Dermis lymphatic vessel endothelial cell (primary cell): ENCODE measurements around the gene EIF2B2. TPM values are rescaled to one million over a fixed set of nuclear protein-coding genes. Genes with fewer than 3 reads are reported as not detected.

ENCODE experiments used
- total RNA-seq: library from RNA; depleted of rRNA; stranded (reverse); fragments of >200 nt; gene quantifications from 2 replicates; pipeline ENCODE4 v1.2.1, GENCODE V29; 2014

Gene EIF2B2
- 32.8 and 65.1 TPM in 2 replicates for total RNA-seq

DNA sequence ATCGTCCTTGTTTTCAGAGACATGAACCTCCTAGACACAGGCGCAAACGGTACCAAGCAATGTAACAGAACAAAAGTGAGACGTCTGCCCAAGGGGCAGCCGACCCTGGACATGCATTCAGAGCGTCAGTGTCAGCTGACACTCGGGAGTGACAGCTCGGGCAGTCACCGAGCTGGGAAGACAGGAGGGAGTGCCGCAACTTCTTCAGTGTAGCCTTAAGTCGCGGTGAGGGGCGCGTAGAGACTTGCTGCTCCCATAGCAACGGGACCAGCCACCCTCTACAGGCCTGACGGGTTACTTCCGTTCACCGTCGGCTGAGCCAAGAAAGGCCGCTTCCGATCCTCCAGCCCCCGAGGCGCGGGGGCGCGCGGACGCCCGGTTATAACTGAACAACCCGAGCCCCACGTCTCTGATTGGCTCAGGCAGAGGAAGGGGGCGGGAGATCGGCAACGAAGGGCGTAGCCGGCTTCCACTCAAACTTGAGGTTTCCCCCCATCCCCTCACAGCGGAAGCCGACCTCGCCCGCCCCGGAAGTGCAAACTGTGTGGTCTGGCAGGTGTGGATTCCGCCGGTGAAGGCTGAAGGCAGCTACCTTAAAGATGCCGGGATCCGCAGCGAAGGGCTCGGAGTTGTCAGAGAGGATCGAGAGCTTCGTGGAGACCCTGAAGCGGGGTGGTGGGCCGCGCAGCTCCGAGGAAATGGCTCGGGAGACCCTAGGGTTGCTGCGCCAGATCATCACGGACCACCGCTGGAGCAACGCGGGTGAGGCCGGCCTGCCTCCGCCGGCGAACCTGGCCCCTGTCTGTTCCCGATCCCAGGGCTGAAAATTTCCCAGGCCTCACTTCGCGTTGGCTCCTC is at the start of gene EIF2B2:
TSS of gene EIF2B2 (plus strand) at position 530 of the 858 bp plus-strand sequence. CDS start at position 600, 70 bp downstream.

DNA sequence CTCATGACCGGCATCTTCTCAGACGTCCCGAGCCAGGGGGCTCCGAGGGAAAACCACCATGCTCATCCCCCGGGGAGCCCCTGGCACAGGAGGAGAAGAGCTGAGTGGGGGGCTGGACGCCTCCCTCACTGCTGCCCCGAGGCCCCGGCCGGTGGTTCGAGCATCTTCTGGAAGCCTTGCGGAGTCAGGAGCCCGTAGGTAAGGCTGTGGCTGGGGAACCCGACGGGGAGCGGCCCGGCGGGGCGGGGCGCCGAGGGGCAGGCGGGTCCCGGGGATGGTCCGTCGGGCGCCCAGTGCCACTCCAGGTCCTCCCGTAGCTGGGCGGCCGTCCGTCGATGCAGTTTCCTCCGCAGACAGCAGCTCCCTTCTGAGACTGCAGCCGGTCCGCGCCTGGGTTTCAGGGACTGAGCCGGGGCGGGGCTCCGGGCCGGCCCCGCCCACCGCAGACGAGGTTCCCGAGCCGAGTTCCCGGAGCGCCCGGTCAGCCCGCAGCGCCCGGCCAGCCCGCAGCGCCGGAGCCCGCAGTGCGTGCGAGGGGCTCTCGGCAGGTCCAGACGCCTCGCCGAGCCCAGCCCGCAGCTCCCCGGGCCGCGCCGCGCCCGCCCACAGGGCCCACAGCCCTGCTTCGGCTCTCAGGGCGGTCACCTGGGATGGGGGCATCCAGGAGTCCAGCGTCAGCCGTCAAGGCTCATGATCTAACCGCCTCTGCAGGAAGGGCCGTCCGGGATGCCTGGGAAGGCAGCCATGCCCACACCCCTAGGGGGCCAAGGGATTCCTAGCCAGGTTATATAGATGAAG is 47.3 kb upstream of the EIF2B2 start, which contains the start of gene PGF:
TSS of gene PGF (minus strand) at position 369 of the 798 bp plus-strand sequence. CDS start at position 14, 355 bp downstream.

GRCh38 chr14:75050852-75051555 is 48.3 kb downstream of the EIF2B2 start, which contains the start of gene MLH3:
Gene MLH3, minus strand, starts transcription at chr14:75051467. Its CDS starts 1,812 bp downstream, at chr14:75049655.

Other genes starting within 250 kb of the EIF2B2 start
- gene YLPM1, start 239.6 kb upstream of the EIF2B2 start, total RNA-seq, result 18.4 and 24.1 TPM in 2 replicates
- not detected in 2 replicates for gene PROX2, start 126.8 kb upstream of the EIF2B2 start, total RNA-seq
- gene DLST, start 121.0 kb upstream of the EIF2B2 start, total RNA-seq, result 37.4 and 42.5 TPM in 2 replicates
- gene RPS6KL1, start 79.7 kb upstream of the EIF2B2 start, total RNA-seq, result 4.3 and 6.6 TPM in 2 replicates
- 5.7 and 8.6 TPM in 2 replicates for gene PGF, start 47.3 kb upstream of the EIF2B2 start, total RNA-seq
- 15.0 and 21.7 TPM in 2 replicates for gene MLH3, start 48.5 kb downstream of the EIF2B2 start, total RNA-seq
- 2.9 and 3.3 TPM in 2 replicates for gene ACYP1, start 61.1 kb downstream of the EIF2B2 start, total RNA-seq
- 0.17 and 0.33 TPM in 2 replicates for gene ZC2HC1C, start 66.7 kb downstream of the EIF2B2 start, total RNA-seq
- 23.2 and 32.7 TPM in 2 replicates for gene NEK9, start 124.1 kb downstream of the EIF2B2 start, total RNA-seq
- 224 and 346 TPM in 2 replicates for gene TMED10, start 173.7 kb downstream of the EIF2B2 start, total RNA-seq